Heart left ventricle (tissue), 16 donors: ENCODE measurements around the gene TSPO2. TPM values are rescaled to one million over a fixed set of nuclear protein-coding genes. Genes with fewer than 3 reads are reported as not detected.

Experiments
- ATAC-seq, 4 donors: fragments of 200-7000 bp; cut with Tn5 transposase; one replicate each; pipeline ENCODE4 v1.9.1; 2020 to 2022; ENCODE audit warnings: moderate library complexity in 4 of 4, mild to moderate bottlenecking in 3 of 4, moderate number of reproducible peaks in 1 of 4
- DNase-seq, 5 donors: peaks; one replicate each; pipeline ENCODE4 v3.0.0-alpha.2; 2020
- H3K27ac ChIP-seq, 12 donors: fragments of 200-600 bp; sonication (generic) in 4 of 12; one replicate each; pipeline versions ENCODE4 v1.5.0 to v1.8.0; 2016 to 2022; ENCODE audit warnings: mild to moderate bottlenecking in 2 of 12
- H3K27me3 ChIP-seq, 9 donors: fragments of 200-600 bp; sonication (generic) in 2 of 9; one replicate each; pipeline versions ENCODE4 v1.5.1 to v1.8.0; 2016 to 2022; ENCODE audit warnings: mild to moderate bottlenecking in 3 of 9
- H3K36me3 ChIP-seq, 9 donors: fragments of 200-600 bp; sonication (generic) in 2 of 9; one replicate each; pipeline versions ENCODE4 v1.5.0 to v1.8.0; 2018 to 2022; ENCODE audit warnings: mild to moderate bottlenecking in 2 of 9
- H3K4me1 ChIP-seq, 12 donors: fragments of 200-600 bp; sonication (generic) in 4 of 12; one replicate each; pipeline versions ENCODE4 v1.5.0 to v1.8.0; 2016 to 2022; ENCODE audit warnings: mild to moderate bottlenecking in 3 of 12
- H3K4me3 ChIP-seq, 12 donors: fragments of 200-600 bp; sonication (generic) in 4 of 12; one replicate each; pipeline versions ENCODE4 v1.5.0 to v1.8.0; 2017 to 2022; ENCODE audit warnings: mild to moderate bottlenecking in 9 of 12, moderate library complexity in 4 of 12
- H3K9me3 ChIP-seq, 12 donors: fragments of 200-600 bp; sonication (generic) in 4 of 12; one replicate each; pipeline versions ENCODE4 v1.5.0 to v1.8.0; 2016 to 2022; ENCODE audit warnings: mild to moderate bottlenecking in 1 of 12
- CTCF ChIP-seq, 12 donors: fragments of 200-600 bp; sonication (generic) in 4 of 12; IDR thresholded peaks; one replicate each; pipeline versions ENCODE4 v1.5.0 to v1.8.0; 2018 to 2022; ENCODE audit warnings: antibody characterized with exemption in 12 of 12, mild to moderate bottlenecking in 5 of 12
- POLR2A ChIP-seq, 2 donors: fragments of 450-650 bp; IDR thresholded peaks; one replicate each; pipeline ENCODE4 v1.6.1; 2017; ENCODE audit warnings: antibody characterized with exemption in 2 of 2, mild to moderate bottlenecking in 2 of 2, moderate library complexity in 2 of 2
- WGBS, 4 donors: extraction: QIAGEN DNeasy Blood & Tissue Kit in 2 of 4; methylation state at CpG; one replicate each; pipeline versions ENCODE4 v1.1.5 to v1.1.7; 2013 to 2018; 5-methylcytosine and 5-hydroxymethylcytosine counted together
- intact Hi-C, 10 donors: fragments of 100-400 bp; cut with DNase I; formaldehyde crosslinking; loops; one replicate each; pipeline versions ENCODE4 v1.11.1 to v1.14.2; 2022
- polyA plus RNA-seq, 2 donors: library from polyadenylated mRNA; stranded (reverse); fragments of 200-250 nt; gene quantifications; one replicate each; pipeline ENCODE4 v1.2.3, GENCODE V29; 2013
- total RNA-seq, 9 donors: library from RNA; depleted of rRNA in 2 of 9; stranded (reverse); fragments of >200 nt in 2 of 9; fragmentation: NEBNext Ultra II Directional in 3 of 9; extraction: Animal tissue kit (Norgen Biotek cat#: 25700) in 3 of 9; gene quantifications; one replicate each; pipeline versions ENCODE4 v1.1.0 to v1.2.4, GENCODE V29; 2016 to 2023
- donor health status: ischemic (EF 13 %, LVEDD 7.1; RV severe dilation, severe dysfunction).
- donor health status: healthy with polysubstance abuse.
- donor health status: DM: no; HTN: yes; CAD: no.
- donor health status: DM: no; HTN: no; CAD: no.
- donor health status: ischemic (EF 25% LVEDD 6.9; RV normal size, moderate dysfunction).
- donor health status: ischemic (EF 25% LVEDD 5.7; RV mildly dilated, moderate dysfunction).
- donor health status: healthy.
- donor health status: DM: yes; HTN: yes; CAD: no.
- donor health status: ischemic (EF 35%, LVEDD 5.7; RV mildly dilated, moderate dysfunction).
- donor health status: nonischemic (EF 11% LVEDD 7.7; RV severe dilation, severe dysfunction).
- donor health status: DM: yes; HTN: yes; CAD: no.
- donor health status: PGD.
- donor health status: ischemic (EF 29% LVEDD 5.4; RV normal size, mild dysfunction).
- donor health status: nonischemic (EF 23%, LVEDD 6.1; RV moderate dilation, normal function).

TSPO2 gene
- total and polyA plus RNA-seq, 11 donors = not detected

GRCh38 chr6:40997234-40997957, 44.9 kb upstream of the TSPO2 start:
- Histone ChIP-seq H3K27ac (peak overlapping the region; percentile 56 to 82 (median 73)), H3K4me3 (peak overlapping the region in 8 of 12 donors; percentile 17 to 40 (median 34)), H3K27me3 (no peaks in the 10 kb centered on the region), H3K9me3 (no peaks in the 10 kb centered on the region), H3K36me3 (no peaks in the 10 kb centered on the region), H3K4me1 (peaks cover 0 to 32% (median 4%) of the 10 kb centered on the region in 12 donors)
- no peak for TF ChIP-seq CTCF (IDR thresholded peaks at IDR 0.05)
- TF ChIP-seq POLR2A (IDR thresholded peaks at IDR 0.05) = no peak
- intact Hi-C loops = loop anchor here in 2 of 10 donors (2.0 to 5.0 kb wide), 2 partner anchors 65 to 95 kb away; no protein-coding TSS in a partner anchor
- ATAC-seq (peak in 3 of 4 donors; percentile 14 to 42 (median 23)), DNase-seq (no peak)
- WGBS, 4 donors = 31 to 33% (median 33%) methylated on average over 4 of the region's 4 CpGs

- ATAC-seq = peak; percentile 68 to 80 (median 78)
- DNase-seq = peak in 1 of 5 donors; percentile 30
- peaks cover 0 to 32% (median 4%) of the 10 kb centered on the region in 12 donors for H3K4me1 ChIP-seq
- H3K4me3 ChIP-seq = peak overlapping the region in 3 of 12 donors; percentile 29 to 38 (median 35)
- 49 to 63% (median 53%) methylated on average over 3 to 4 of the region's 4 CpGs for WGBS, 4 donors
- TF ChIP-seq POLR2A (IDR thresholded peaks at IDR 0.05) = no peak
- no peak for TF ChIP-seq CTCF (IDR thresholded peaks at IDR 0.05)
- no peaks in the 10 kb centered on the region for H3K9me3 ChIP-seq
- intact Hi-C loops = loop anchor here in 1 of 10 donors (5.0 kb wide), 1 partner anchor 96 kb away; no protein-coding TSS in a partner anchor
- H3K36me3 ChIP-seq = no peaks in the 10 kb centered on the region
- no peaks in the 10 kb centered on the region for H3K27me3 ChIP-seq
- H3K27ac ChIP-seq = peak overlapping the region in 11 of 12 donors; percentile 56 to 82 (median 72)
Measured at GRCh38 chr6:40998661-40999060, 43.6 kb upstream of the TSPO2 start.

GRCh38 chr6:40999569-40999968, 42.7 kb upstream of the TSPO2 start:
- Histone ChIP-seq H3K4me3 (no peak overlapping the region), H3K27ac (peak overlapping the region in 4 of 12 donors; percentile 6 to 82 (median 52)), H3K4me1 (peaks cover 0 to 32% (median 4%) of the 10 kb centered on the region in 12 donors), H3K9me3 (no peaks in the 10 kb centered on the region), H3K36me3 (no peaks in the 10 kb centered on the region), H3K27me3 (no peaks in the 10 kb centered on the region)
- intact Hi-C loops = loop anchor here in 1 of 10 donors (5.0 kb wide), 1 partner anchor 97 kb away; no protein-coding TSS in a partner anchor
- WGBS, 4 donors = 37 to 41% (median 39%) methylated on average over 3 of the region's 3 CpGs
- peak in 4 of 5 donors; percentile 67 to 79 (median 69) for DNase-seq
- peak; percentile 61 to 76 (median 68) for ATAC-seq
- TF ChIP-seq CTCF (IDR thresholded peaks at IDR 0.05) = peak in 11 of 12 donors; percentile 9 to 67 (median 41)
- no peak for TF ChIP-seq POLR2A (IDR thresholded peaks at IDR 0.05)

- peak overlapping the region in 2 of 12 donors; percentile 24 to 82 for H3K27ac ChIP-seq
- DNase-seq (no peak), ATAC-seq (no peak)
- no peaks in the 10 kb centered on the region for H3K9me3 ChIP-seq
- WGBS, 4 donors = 50 to 62% (median 54%) methylated on average over 4 of the region's 4 CpGs
- intact Hi-C loops = loop anchor here in 4 of 10 donors (5.0 to 10.0 kb wide), 2 partner anchors 65 to 103 kb away; no protein-coding TSS in a partner anchor
- TF ChIP-seq POLR2A (IDR thresholded peaks at IDR 0.05) (no peak), CTCF (IDR thresholded peaks at IDR 0.05) (no peak)
- H3K27me3 ChIP-seq = peaks cover 0 to under 1% (median 0%) of the 10 kb centered on the region in 9 donors
- no peak overlapping the region for H3K4me3 ChIP-seq
- no peaks in the 10 kb centered on the region for H3K36me3 ChIP-seq
- H3K4me1 ChIP-seq = peaks cover 0 to 32% (median 4%) of the 10 kb centered on the region in 12 donors
Measured at GRCh38 chr6:41000248-41000647, 42.0 kb upstream of the TSPO2 start.
